Measurements from ENCODE around the gene FUS. TPM values are rescaled to one million over a fixed set of nuclear protein-coding genes. Genes with fewer than 3 reads are reported as not detected.
"Not testable (repeated sequence)": the region's sequence is repeated elsewhere in the genome, so short reads cannot be mapped to it uniquely, and the experiment has no call there.

The FUS gene
- polyA plus RNA-seq, 4 donors: 577 to 823 (median 699) TPM

DNA sequence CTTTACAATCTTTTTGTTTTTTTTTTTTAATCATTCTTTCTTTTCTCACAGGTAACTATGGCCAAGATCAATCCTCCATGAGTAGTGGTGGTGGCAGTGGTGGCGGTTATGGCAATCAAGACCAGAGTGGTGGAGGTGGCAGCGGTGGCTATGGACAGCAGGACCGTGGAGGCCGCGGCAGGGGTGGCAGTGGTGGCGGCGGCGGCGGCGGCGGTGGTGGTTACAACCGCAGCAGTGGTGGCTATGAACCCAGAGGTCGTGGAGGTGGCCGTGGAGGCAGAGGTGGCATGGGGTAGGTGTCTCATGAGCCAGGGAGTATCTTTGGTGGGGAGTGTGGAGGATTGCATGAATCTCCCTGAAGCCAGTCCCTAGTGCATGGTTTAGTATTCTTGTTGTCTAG lies 4.9 kb downstream of the FUS start:
- DNase-seq (ENCODE audit: low read depth in 4 of 4, low spot score in 3 of 4): no peak

DNA sequence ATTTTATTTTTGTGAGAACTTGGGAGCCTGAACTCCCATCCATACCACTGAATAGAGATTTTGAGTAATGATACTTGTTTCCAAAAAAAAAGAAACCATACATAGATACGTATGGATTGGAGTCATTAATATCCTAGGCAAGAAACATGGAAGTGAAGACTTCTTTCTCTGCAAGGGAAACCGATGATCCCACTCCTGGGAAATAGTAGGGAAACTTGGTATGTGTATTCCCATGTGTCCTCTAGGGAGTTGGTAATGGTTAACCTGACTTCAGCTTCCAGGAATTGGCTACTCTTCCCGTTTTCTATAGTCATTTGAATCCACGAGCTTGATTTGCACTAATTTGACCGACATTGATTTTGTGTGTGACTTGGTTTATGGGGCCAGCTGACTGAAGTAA lies 5.4 kb downstream of the FUS start:
- DNase-seq (ENCODE audit: low read depth in 4 of 4, low spot score in 3 of 4): no peak

- DNase-seq (ENCODE audit: low read depth in 4 of 4, low spot score in 3 of 4): no peak
These were observed 6.2 kb downstream of the FUS start for GRCh38 chr16:31186176-31186575.

- DNase-seq (ENCODE audit: low read depth in 4 of 4, low spot score in 3 of 4): no peak
These were observed 7.2 kb downstream of the FUS start for GRCh38 chr16:31186930-31187807.

DNA sequence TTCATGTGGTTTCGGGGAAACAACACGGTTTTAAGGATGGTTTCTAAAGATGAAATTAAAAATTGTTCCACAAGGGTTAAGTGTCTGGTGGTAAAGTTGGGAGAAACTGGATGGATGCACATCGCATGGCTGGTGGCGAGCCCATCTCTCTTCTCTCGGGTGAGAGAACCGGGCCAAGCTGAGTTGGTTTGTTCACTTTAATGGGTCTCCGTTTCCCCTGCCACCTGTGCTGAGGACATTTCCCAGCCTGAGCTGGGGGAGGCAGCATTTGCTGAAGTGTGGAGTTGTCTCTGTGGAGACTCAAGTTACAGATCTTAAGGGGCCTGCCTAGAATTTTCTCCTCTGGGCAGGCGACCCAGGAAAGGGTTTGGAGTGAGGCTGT lies 7.9 kb downstream of the FUS start:
- no peak for DNase-seq (ENCODE audit: low read depth in 4 of 4, low spot score in 3 of 4)

DNA sequence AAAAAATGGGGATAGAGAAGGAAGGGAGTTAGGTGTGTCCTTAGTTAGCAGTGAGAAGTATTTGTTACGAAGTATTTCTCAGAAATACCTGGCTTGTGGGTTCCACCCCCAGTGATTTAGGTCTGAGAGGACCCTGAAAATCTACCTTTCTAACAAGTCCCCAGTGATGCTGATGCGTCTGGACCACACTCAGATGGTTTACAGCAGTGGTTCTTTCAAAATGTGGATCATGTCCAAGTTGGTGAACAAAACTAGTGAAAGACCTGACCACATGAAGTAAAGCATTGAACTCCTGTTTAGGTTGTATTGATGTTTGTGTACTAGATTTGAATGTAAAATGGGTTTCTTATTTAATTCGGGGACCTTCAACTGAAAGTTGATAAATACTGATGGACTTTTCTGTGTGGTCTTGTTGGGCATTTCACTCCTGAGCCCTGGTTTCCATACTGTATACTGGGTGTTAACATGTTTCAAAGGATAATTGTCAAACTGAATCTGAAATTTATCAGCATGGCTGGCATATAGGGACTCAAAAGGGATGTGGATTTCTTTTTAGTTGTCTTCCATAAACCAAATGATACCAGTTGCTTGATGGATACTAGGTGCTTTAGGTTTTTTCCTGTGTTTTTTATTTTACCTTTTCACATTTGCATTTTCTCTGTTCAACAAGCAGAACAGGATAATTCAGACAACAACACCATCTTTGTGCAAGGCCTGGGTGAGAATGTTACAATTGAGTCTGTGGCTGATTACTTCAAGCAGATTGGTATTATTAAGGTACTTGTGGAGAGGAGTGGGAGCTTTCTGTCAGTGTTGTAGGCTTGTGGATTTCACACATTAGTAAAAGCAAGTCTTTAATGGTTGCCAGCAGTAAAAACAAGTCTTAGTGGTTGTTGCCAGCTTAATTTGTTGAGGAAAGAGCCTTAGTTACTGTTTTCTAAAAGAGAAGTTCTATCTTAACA lies 8.8 kb downstream of the FUS start:
- no peak for DNase-seq (ENCODE audit: low read depth in 4 of 4, low spot score in 3 of 4)

DNA sequence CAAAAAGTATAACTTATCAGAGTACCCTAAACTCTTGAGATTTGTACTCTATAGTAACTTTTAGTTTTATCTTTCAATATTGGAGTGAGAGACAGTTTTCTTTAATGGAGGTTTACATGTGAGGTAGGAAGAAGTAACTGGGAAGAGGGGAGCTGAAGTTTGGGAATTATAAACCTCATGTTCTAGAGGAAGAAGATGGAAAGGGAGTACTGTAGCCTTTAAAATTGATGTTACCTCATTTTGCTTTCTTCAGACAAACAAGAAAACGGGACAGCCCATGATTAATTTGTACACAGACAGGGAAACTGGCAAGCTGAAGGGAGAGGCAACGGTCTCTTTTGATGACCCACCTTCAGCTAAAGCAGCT lies 9.5 kb downstream of the FUS start:
- DNase-seq (ENCODE audit: low read depth in 4 of 4, low spot score in 3 of 4): no peak

DNA sequence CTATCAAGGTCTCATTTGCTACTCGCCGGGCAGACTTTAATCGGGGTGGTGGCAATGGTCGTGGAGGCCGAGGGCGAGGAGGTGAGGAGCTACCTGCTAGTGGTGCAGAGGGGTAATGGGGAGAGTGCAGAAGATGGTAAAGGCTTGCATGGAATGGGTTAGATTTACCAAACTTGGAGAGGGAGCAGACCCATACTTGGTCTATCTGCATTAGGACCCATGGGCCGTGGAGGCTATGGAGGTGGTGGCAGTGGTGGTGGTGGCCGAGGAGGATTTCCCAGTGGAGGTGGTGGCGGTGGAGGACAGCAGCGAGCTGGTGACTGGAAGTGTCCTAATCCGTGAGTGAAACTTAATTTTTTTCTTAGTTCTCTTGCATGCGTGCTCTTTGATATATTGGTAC lies 10.1 kb downstream of the FUS start:
- DNase-seq (ENCODE audit: low read depth in 4 of 4, low spot score in 3 of 4): no peak

DNA sequence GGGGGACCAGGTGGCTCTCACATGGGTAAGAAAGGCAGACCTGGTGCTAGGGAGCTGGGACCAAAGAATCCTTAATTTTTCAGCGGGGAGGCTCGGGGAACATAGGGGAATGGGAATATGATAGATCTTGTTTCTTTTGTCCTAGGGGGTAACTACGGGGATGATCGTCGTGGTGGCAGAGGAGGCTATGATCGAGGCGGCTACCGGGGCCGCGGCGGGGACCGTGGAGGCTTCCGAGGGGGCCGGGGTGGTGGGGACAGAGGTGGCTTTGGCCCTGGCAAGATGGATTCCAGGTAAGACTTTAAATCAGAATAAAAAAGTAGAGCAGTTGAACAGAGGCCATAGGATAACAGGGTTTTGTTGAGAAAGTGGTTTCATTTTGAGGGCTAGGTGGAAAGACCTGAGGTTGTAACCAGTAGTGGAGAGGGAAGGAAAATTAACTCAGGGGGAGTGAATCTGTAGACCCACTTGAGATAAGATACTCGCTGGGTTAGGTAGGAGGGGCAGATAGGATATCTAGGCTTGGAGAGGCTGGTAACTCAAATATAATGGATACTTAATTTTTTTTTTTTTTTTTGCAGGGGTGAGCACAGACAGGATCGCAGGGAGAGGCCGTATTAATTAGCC lies 11.0 kb downstream of the FUS start:
- DNase-seq (ENCODE audit: low read depth in 4 of 4, low spot score in 3 of 4): no peak

- no peak for DNase-seq (ENCODE audit: low read depth in 4 of 4, low spot score in 3 of 4)
These were observed 11.9 kb downstream of the FUS start for GRCh38 chr16:31191697-31192428.

DNA sequence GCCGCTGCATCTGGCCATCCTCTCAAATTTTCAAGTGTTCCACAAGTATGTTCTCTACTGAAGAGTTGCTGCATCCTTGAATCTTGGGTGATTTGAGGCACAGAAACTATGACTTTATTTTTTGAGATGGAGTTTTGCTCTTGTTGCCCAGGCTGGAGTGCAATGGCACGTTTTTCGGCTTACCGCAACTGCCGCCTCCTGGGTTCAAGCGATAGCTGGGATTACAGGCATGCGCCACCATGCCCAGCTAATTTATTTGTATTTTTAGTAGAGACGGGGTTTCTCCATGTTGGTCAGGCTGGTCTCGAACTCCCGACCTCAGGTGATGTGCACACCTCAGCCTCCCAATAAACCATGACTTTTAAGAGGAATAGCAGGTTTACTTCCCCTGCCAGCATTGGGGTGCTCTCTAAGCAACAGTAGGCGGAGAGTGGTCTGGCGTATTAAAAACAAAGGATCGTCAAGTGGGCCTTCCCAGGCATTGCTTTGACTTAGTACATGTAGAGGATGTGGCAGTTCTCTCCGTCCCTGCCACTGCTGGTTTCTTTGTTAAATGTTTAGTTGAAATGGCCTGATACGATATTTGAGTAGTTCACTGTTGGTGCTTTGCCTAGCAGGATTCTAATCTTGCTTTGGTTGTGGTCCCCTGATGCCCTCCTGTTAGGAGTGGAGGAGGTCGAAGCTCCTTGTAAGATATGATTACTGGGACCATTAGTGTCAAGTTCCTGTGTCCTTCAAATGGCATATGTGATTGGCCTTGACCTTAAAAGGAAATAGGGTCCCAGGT lies 13.1 kb downstream of the FUS start:
- no peak for DNase-seq (ENCODE audit: low read depth in 4 of 4, low spot score in 3 of 4)

- no peak for DNase-seq (ENCODE audit: low read depth in 4 of 4, low spot score in 3 of 4)
These were observed 13.9 kb downstream of the FUS start for GRCh38 chr16:31193874-31194273.

DNA sequence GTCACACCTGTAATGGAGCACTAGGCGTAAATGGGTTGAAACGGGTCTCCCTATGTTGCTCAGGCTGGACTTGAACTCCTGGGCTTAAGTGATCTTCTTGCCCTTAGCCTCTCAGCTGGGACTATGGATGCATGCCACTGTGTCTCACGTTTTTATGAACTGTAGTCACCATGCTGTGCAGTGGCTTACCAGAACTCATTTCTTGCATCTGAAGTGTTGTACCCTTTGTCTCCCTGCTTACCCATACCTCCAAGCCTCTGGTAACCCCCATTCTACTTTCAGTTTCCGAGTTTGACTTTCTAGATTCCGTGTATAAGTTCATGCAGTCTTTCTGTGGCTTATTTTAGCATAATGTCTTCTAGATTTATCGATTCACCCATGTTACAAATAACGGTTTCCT lies 15.0 kb downstream of the FUS start:
- DNase-seq (ENCODE audit: low read depth in 4 of 4, low spot score in 3 of 4): no peak

- DNase-seq (ENCODE audit: low read depth in 4 of 4, low spot score in 3 of 4): not testable (repeated sequence)
These were observed 15.9 kb downstream of the FUS start for GRCh38 chr16:31195861-31196260.

GRCh38 chr16:31196324-31197088 lies 16.6 kb downstream of the FUS start:
- DNase-seq (ENCODE audit: low read depth in 4 of 4, low spot score in 3 of 4): no peak

DNA sequence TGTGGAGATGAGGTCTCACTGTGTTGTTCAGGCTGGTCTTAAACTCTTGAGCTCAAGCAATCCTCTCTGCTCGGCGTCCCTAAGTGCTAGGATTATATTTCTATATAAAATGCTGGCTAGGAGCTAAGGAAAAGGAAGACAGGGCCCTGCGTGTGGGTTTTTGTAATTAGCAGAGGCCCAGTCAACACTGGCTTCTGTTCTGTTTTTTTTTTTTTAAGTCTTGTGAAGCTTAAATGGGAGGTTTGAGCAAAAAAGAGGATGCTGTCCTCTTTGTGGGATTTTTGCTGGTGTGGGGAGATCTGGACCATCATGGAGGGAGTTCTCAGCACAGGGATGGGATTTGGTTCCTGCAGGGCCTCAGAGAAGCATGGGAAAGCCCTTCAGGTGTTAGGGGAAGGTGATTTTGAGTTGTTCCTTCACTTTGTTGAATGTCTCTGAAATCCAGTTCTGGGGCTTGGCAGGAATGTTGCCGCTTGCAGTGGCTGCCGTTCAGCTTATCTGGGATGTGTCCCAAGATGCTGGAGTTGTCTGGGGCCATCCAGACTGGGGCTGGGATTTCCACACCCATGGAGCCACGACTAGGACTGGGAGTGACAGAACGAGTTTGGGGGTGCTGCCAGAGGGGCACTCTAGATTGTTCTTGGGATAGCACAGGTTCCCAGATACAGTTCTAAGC lies 18.4 kb downstream of the FUS start:
- no peak for DNase-seq (ENCODE audit: low read depth in 4 of 4, low spot score in 3 of 4)

GRCh38 chr16:31199430-31200041 lies 19.6 kb downstream of the FUS start:
- DNase-seq (ENCODE audit: low read depth in 4 of 4, low spot score in 3 of 4): no peak

DNA sequence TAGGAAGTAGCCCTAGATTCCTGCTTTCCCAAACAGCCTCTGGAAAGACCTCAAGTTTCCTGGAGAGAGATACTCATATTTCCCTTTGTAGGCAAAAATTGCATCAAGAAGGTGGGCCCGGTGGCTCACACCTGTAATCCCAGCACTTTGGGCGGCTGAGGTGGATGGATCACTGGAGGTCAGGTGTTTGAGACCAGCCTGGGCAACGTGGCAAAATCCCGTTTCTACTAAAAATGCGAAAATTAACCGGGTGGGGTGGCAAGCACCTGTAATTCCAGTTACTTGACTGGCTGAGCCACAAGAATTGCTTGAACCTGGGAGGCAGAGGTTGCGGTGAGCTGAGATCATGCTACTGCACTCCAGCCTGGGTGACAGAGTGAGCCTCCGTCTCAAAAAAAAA lies 20.2 kb downstream of the FUS start:
- not testable (repeated sequence) for DNase-seq (ENCODE audit: low read depth in 4 of 4, low spot score in 3 of 4)

All from left renal pelvis (tissue), 4 donors.